Esophagus (tissue), 2 donors: ENCODE measurements around the gene ZNF512B. TPM values are rescaled to one million over a fixed set of nuclear protein-coding genes. Genes with fewer than 3 reads are reported as not detected.

Experiments used
- H3K27ac ChIP-seq, 2 donors: one replicate each; pipeline ENCODE4 v1.5.1; 2013; ENCODE audit warnings: low read depth in 2 of 2, mild to moderate bottlenecking in 2 of 2, inconsistent platforms in 1 of 2, low read length in 1 of 2, moderate library complexity in 1 of 2
- H3K27me3 ChIP-seq, 2 donors: one replicate each; pipeline ENCODE4 v1.6.1; 2013; ENCODE audit warnings: low read length in 2 of 2, control low read depth in 1 of 2, mild to moderate bottlenecking in 1 of 2; ENCODE audit not compliant: insufficient read depth in 2 of 2, control insufficient read depth in 1 of 2
- H3K36me3 ChIP-seq, 2 donors: one replicate each; pipeline ENCODE4 v1.6.1; 2013; ENCODE audit warnings: low read length in 1 of 2; ENCODE audit not compliant: control insufficient read depth in 2 of 2, insufficient read depth in 2 of 2
- H3K4me1 ChIP-seq, 2 donors: one replicate each; pipeline ENCODE4 v1.6.1; 2013; ENCODE audit warnings: low read length in 1 of 2; ENCODE audit not compliant: control insufficient read depth in 2 of 2, insufficient read depth in 2 of 2
- H3K4me3 ChIP-seq, 2 donors: one replicate each; pipeline ENCODE4 v1.5.1; 2013; ENCODE audit warnings: low read length in 2 of 2, mild to moderate bottlenecking in 2 of 2, low read depth in 1 of 2, moderate library complexity in 1 of 2
- H3K9me3 ChIP-seq, 2 donors: one replicate each; pipeline ENCODE4 v1.6.1; 2013; ENCODE audit warnings: mild to moderate bottlenecking in 2 of 2, low read depth in 1 of 2, low read length in 1 of 2, moderate library complexity in 1 of 2; ENCODE audit not compliant: control insufficient read depth in 2 of 2, insufficient read depth in 1 of 2
- WGBS, 2 donors: extraction: QIAGEN DNeasy Blood & Tissue Kit; methylation state at CpG; one replicate each; pipeline ENCODE4 v1.1.7; 2013; 5-methylcytosine and 5-hydroxymethylcytosine counted together
- polyA plus RNA-seq, 2 donors: library from polyadenylated mRNA; stranded (reverse); fragments of 200-250 nt; gene quantifications; one replicate each; pipeline ENCODE4 v1.2.3, GENCODE V29; 2013
- donor health status: healthy with polysubstance abuse.
- donor health status: Bipolar disorder and iron deficiency.

The ZNF512B gene
- polyA plus RNA-seq, 2 donors, result 10.1 to 18.3 TPM

DNA sequence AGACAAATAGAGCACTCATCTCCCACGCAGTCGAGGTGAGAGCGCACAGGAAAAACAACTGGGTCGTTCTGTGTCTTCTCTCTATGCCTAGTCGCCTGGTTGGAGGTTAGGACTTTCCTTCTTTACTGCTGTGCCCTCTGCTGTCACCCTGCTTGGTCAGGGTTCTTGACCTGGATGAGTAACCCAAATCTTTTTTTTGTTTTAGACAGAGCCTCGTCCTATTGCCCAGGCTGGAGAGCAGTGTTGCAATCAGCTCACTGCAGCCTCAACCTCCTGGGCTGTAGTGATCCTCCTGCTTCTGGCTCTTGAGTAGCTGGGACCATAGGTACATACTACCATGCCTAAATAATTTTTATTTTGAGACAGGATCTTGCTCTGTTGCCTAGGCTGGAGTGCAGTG, 35.7 kb upstream of the ZNF512B start:
- H3K9me3 ChIP-seq, result no peaks in the 10 kb centered on the region
- no peaks in the 10 kb centered on the region for H3K27me3 ChIP-seq
- H3K4me1 ChIP-seq, result peaks cover 0 to 8% of the 10 kb centered on the region in 2 donors
- no peak overlapping the region for H3K27ac ChIP-seq
- 84% methylated on average over 6 of the region's 6 CpGs for WGBS, 2 donors
- no peak overlapping the region for H3K4me3 ChIP-seq
- H3K36me3 ChIP-seq, result peaks cover 17 to 25% of the 10 kb centered on the region in 2 donors

DNA sequence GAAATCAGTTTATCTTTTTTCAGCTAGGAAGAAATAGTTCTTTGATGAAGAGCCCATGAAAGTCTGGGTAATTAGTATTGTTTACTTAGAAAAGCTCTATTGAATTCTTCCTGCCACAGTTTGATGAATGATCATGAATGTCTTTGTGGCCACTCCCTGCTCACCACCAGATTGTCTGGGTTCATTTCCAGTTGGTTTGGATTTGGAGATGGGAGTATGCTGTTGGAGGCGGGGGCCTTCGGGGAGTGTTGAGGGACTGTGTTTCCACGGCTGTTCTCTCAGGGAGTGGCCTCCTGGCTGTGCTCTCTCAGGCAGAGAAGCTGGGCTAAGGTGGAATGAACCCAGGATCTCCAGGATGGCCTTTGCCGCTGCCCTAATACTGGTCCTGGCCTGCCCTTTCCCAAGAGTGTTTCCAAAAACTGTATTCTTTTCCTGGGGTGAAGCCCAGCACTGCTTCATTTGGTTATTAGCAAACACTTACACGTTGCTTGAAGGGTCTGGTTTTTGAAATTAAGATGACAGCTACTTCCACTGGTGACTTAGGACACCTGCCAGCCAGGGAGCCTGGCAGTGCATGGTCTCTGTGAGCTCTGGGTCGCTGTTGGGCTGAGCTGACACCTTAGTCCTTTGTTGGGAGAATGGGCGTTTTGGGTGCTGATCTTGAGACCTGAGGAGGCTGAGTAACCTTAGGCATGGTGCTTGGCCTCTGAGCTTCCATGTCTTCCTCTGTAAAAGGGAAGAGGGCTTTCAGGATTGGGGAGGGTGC, 34.4 kb upstream of the ZNF512B start:
- no peaks in the 10 kb centered on the region for H3K27me3 ChIP-seq
- no peaks in the 10 kb centered on the region for H3K9me3 ChIP-seq
- 40 to 57% methylated on average over 7 of the region's 7 CpGs for WGBS, 2 donors

GRCh38 chr20:64001607-64002011, 31.9 kb upstream of the ZNF512B start:
- 68 to 69% methylated on average over 11 of the region's 11 CpGs for WGBS, 2 donors
- peaks cover 0 to 8% of the 10 kb centered on the region in 2 donors for H3K4me1 ChIP-seq
- H3K27ac ChIP-seq, result no peak overlapping the region
- H3K27me3 ChIP-seq, result no peaks in the 10 kb centered on the region
- no peaks in the 10 kb centered on the region for H3K9me3 ChIP-seq
- H3K36me3 ChIP-seq, result peaks cover 17 to 32% of the 10 kb centered on the region in 2 donors
- H3K4me3 ChIP-seq, result no peak overlapping the region

More for the DNA sequence above, 34.4 kb upstream of the ZNF512B start:
- Histone ChIP-seq H3K27ac (peak overlapping the region; percentile 79 to 82), H3K36me3 (peaks cover 15 to 29% of the 10 kb centered on the region in 2 donors), H3K4me1 (peaks cover 0 to 8% of the 10 kb centered on the region in 2 donors), H3K4me3 (no peak overlapping the region)

- no peak overlapping the region for H3K4me3 ChIP-seq
- peaks cover 17 to 32% of the 10 kb centered on the region in 2 donors for H3K36me3 ChIP-seq
- 91 to 95% methylated on average over 12 of the region's 12 CpGs for WGBS, 2 donors
- H3K4me1 ChIP-seq, result peaks cover 0 to 8% of the 10 kb centered on the region in 2 donors
- no peaks in the 10 kb centered on the region for H3K9me3 ChIP-seq
- no peak overlapping the region for H3K27ac ChIP-seq
- H3K27me3 ChIP-seq, result no peaks in the 10 kb centered on the region
Observed at GRCh38 chr20:64000906-64001305, 31.2 kb upstream of the ZNF512B start.

DNA sequence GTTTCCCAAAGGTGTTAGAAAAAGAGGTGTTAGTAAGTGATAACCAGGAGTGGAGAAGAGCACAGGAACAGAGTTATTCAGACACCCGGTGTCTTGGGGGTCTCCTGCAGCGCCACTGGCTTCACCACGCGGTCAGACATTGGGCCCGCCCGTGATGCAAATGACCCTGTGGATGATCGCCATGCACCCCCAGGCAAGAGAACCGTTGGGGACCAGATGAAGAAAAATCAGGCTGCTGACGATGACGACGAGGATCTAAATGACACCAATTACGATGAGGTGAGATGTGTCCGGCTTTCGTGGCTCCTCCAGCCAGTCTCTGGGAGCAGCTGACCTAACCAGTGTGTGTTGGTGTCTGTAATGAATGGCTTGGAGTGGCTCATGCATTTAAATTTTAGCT, 13.2 kb upstream of the ZNF512B start:
- Histone ChIP-seq H3K4me1 (peaks cover 2 to 16% of the 10 kb centered on the region in 2 donors), H3K4me3 (no peak overlapping the region), H3K36me3 (peaks cover 8 to 11% of the 10 kb centered on the region in 2 donors), H3K27ac (no peak overlapping the region), H3K9me3 (no peaks in the 10 kb centered on the region), H3K27me3 (no peaks in the 10 kb centered on the region)
- 87 to 88% methylated on average over 14 of the region's 14 CpGs for WGBS, 2 donors

- peaks cover 2 to 16% of the 10 kb centered on the region in 2 donors for H3K4me1 ChIP-seq
- peak within 1 kb of the TSS; percentile 86 to 91 for H3K4me3 ChIP-seq
- WGBS, 2 donors, result 0 to 1% methylated on average over 73 to 75 of the region's 75 CpGs
- no peaks in the 10 kb centered on the region for H3K27me3 ChIP-seq
- H3K36me3 ChIP-seq, result peaks cover 8 to 11% of the 10 kb centered on the region in 2 donors
- H3K27ac ChIP-seq, result peak within 1 kb of the TSS; percentile 92
- H3K9me3 ChIP-seq, result no peaks in the 10 kb centered on the region
Observed at GRCh38 chr20:63980806-63981728, 11.3 kb upstream of the ZNF512B start, which contains the start of gene PRPF6. Gene PRPF6, plus strand, starts transcription at chr20:63981132. Its CDS starts 114 bp downstream, at chr20:63981246.

- H3K4me3 ChIP-seq, result peak overlapping the region; percentile 86 to 91
Observed at GRCh38 chr20:63980317-63980805, 10.6 kb upstream of the ZNF512B start.

DNA sequence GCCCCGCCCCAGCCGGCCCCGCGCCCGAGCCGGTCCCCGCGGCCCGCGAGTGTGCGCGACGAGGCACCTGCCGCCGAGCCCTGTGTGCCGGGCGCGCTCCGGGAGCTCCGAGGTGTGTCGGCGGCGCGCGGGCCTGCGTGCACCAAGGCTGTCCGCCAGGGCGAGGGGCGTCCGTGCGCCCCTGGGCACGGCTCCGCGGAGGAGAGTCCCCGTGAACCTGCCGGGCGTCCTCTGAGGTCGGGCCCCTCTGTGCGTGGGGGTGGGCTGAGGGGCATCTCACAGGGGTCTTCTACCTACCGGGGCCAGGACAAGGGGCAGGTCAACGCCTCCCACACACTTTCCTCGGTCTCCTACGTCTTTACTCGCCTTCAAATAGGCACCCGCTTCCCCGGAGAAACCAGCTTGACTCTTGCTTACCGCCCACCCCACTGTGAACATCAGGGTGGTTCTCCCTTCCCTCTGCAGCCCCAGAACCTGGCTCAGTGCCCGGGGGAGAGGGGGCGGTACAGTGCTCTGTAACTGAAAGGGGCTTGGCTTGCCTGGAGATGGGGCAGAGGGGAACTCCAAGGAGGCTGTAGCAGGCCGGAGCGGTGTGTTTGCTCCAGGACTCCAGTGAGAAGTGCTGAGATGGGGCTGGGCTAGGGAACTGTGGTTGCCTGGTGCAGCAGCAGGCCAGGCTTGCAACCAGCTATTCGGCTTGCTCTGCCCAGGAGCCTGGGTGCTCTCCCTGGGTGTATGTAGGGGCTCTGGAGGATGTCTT, 10.0 kb upstream of the ZNF512B start, which contains the start of gene SAMD10:
Gene SAMD10, minus strand, starts transcription at position 86 of the 760 bp plus-strand sequence. CDS start 175 bp downstream, outside the sequence.
- H3K9me3 ChIP-seq, result no peaks in the 10 kb centered on the region
- WGBS, 2 donors, result 2 to 5% methylated on average over 27 to 52 of the region's 52 CpGs
- no peaks in the 10 kb centered on the region for H3K27me3 ChIP-seq
- H3K36me3 ChIP-seq, result peaks cover 8 to 12% of the 10 kb centered on the region in 2 donors
- peak within 1 kb of the TSS; percentile 92 for H3K27ac ChIP-seq
- peaks cover 2 to 16% of the 10 kb centered on the region in 2 donors for H3K4me1 ChIP-seq
- H3K4me3 ChIP-seq, result peak within 1 kb of the TSS; percentile 86 to 91

More at GRCh38 chr20:63980317-63980805, 10.6 kb upstream of the ZNF512B start:
- peaks cover 9 to 12% of the 10 kb centered on the region in 2 donors for H3K36me3 ChIP-seq
- no peaks in the 10 kb centered on the region for H3K9me3 ChIP-seq
- no peaks in the 10 kb centered on the region for H3K27me3 ChIP-seq
- peak overlapping the region; percentile 92 for H3K27ac ChIP-seq
- H3K4me1 ChIP-seq, result peaks cover 2 to 16% of the 10 kb centered on the region in 2 donors
- 48 to 51% methylated on average over 15 of the region's 15 CpGs for WGBS, 2 donors
